Activated T-cell treated with anti-CD3 and anti-CD28 coated beads for 1 hour (primary cell): Measurements from ENCODE around the gene CDH4.

ENCODE experiments used
- DNase-seq: peaks from one replicate; pipeline ENCODE4 v3.0.0-alpha.2; 2020; ENCODE audit warnings: low read depth

CDH4 gene

DNA sequence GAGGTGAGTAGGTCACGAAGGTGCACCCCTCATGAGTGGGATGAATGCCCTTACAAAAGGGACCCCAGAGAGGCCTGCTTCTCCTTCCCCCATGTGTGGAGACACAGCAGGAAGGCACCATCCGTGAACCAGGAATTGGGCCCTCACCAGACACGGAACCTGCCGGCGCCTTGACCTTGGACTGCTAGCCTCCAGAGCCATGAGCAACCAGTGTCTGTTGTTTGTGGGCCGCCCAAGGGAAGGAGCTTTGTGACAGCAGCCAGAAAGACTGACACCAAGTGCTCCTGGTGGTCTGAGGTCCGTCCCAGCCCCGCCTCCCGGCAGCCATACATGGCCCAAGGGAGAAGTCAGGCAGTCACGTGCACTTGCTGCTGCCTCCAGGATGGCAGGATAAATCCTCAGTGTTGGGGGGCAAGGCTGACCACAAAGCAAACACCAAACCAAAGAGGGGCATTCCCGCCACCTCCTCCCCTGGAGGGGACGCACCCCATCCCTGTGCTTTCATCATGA is 29.3 kb downstream of the CDH4 start:
- DNase-seq, result no peak

GRCh38 chr20:61284752-61285151 is 32.7 kb downstream of the CDH4 start:
- DNase-seq, result no peak

- DNase-seq, result no peak
These were observed 33.1 kb downstream of the CDH4 start for GRCh38 chr20:61285152-61285645.

- no peak for DNase-seq
These were observed 33.6 kb downstream of the CDH4 start for GRCh38 chr20:61285691-61286090.

GRCh38 chr20:61287583-61288275 is 35.7 kb downstream of the CDH4 start:
- DNase-seq, result no peak

DNA sequence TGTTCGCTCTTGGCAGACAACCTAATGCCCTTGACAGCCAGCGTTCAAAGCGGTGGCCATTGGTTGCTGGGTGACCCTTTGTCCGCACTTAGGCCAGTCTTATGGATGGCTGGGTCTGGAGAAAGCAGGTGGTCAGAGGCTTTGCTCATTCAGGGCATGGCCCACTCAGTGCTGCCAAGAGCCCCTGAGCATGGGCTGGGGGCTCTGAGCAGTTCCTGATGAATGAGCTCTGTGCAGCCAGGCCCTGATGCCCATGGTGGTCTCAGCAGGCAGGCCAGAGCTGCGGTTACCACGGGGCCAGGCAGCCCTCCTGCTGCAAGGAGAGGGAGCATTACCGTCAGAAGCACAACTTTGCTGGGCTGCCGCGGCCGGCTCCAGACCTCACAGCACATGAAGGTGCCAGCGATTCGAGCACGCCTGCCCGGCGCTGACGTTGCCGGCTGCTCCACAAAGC is 36.3 kb downstream of the CDH4 start:
- no peak for DNase-seq

DNA sequence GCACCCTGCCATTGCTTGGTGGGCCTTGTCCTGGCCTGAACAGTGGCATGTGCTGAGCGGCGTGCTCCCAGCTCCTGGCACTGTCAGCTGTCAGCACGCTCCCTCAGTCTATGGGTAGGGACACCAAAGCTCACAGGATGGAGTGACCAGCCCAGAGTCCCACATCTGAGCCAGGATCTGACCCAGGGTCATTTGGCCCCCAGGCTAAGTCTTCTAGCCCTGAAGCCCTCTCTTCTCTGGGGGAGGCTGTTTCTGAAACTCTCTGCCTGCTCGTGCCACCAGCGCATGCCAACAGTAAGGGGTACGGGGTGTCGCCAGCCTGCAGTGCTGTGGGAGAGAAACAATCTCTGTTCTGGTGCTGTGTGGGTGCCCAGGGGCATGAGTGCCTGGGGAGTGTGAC is 37.1 kb downstream of the CDH4 start:
- DNase-seq, result no peak

DNA sequence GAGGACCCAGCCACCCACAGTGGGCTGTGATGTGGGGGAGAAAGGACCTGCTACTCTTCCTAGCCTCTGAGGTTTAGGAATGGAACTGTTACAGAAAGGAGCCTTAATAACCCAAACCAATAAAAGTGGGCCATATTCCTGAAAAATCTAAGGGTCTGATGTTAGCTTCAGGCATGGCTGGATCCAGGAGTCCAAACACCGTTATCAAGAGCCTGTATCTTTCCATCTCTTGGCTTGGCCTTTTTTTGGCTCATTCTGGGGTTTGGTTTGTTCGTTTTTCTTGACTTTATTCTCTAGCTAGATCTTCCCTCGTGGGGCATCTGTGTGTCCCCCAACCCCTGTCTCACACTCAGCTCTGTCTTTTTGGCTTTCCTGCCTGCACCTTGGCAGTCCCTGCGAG is 38.7 kb downstream of the CDH4 start:
- no peak for DNase-seq

GRCh38 chr20:61291166-61291829 is 39.2 kb downstream of the CDH4 start:
- no peak for DNase-seq

DNA sequence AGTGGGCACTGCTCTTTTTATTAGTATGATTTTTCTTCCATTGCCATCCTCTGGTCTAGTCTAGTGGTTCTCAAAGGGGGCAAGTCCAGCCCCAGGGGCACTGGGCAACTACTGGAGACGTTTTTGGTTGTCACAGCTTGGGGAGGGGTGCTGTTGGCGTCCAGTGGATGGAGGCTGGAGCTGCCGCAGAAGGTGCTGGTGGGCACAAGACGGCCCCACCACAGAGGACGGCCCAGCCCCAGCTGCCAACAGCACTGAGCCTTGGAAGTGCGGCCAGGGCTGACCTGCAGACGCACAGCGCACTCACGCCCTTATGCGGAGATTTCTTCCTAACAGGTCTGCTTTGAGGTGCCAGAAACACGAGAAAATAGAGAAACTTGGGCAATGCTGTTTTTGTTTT is 40.3 kb downstream of the CDH4 start:
- no peak for DNase-seq

GRCh38 chr20:61292821-61293612 is 41.0 kb downstream of the CDH4 start:
- no peak for DNase-seq

DNA sequence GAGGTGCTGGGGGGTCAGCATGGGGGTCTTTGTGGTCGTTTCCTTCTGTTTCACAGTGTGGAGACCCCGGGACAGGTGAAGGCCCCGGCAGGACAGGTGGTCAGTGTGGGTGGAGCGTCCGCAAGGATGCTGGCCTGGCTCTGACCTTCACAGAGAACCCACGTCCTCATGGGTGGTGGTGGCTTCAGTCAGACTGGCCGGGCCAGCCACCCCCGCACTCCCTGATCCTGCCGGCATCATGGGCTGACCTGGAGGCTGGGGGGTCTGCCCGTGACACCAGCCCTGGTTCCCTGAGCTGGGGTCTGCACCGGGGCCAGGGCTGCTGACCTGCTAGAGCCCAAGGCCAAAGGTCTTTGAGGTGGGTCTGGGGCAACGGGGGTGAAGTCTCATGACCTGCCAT is 41.9 kb downstream of the CDH4 start:
- no peak for DNase-seq

GRCh38 chr20:61295249-61295648 is 43.2 kb downstream of the CDH4 start:
- DNase-seq, result no peak

GRCh38 chr20:61295682-61296628 is 43.9 kb downstream of the CDH4 start:
- no peak for DNase-seq

GRCh38 chr20:61296629-61297019 is 44.6 kb downstream of the CDH4 start:
- no peak for DNase-seq

DNA sequence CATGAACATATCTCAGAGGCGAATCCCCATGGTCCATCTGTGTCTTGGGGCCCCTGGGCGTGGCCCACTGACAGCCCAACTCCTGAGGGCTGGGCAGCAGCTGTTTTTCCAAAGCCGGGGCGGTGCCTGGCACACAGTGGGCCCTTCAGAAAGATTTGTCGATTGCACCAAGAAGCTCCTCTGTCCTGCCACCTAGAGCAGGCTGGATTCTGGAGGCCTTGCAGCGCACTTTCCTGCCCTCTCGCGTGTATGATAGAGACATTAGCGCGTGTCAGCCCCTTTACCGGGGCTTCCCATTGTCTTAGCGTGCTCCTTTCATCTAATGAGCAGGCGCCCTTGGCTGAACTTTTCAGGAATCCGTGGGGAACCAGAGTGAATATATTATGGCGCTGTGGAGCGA is 45.4 kb downstream of the CDH4 start:
- no peak for DNase-seq

GRCh38 chr20:61297986-61298385 is 45.9 kb downstream of the CDH4 start:
- DNase-seq, result no peak

GRCh38 chr20:61298661-61299060 is 46.6 kb downstream of the CDH4 start:
- no peak for DNase-seq

GRCh38 chr20:61299104-61299503 is 47.0 kb downstream of the CDH4 start:
- DNase-seq, result no peak

GRCh38 chr20:61299618-61300017 is 47.6 kb downstream of the CDH4 start:
- no peak for DNase-seq

- no peak for DNase-seq
These were observed 48.2 kb downstream of the CDH4 start for GRCh38 chr20:61300293-61300692.

GRCh38 chr20:61300709-61301108 is 48.6 kb downstream of the CDH4 start:
- no peak for DNase-seq
